SU-DHL-6 (cell line): ENCODE measurements around the gene RMP24.

Source experiments
- CTCF ChIP-seq: fragments of 200-600 bp; sonication (generic); IDR thresholded peaks from one replicate; pipeline ENCODE4 v1.5.1; 2017; ENCODE audit warnings: antibody characterized with exemption, mild to moderate bottlenecking, low read length, moderate library complexity; ENCODE audit not compliant: insufficient read depth, poor library complexity, severe bottlenecking
- EZH2phosphoT487 ChIP-seq: fragments of 200-600 bp; sonication (generic), shearing (Covaris generic); conservative IDR thresholded peaks from 2 replicates; pipeline ENCODE4 v1.6.1; 2018; ENCODE audit warnings: mild to moderate bottlenecking, antibody characterized with exemption, low read length, moderate library complexity, mixed read lengths

GRCh38 chr18:35938562-35938961, 33.9 kb upstream of the RMP24 start:
- TF ChIP-seq EZH2phosphoT487 (no peak), CTCF (no peak)
